ENCODE measurements around the gene ACAD10. TPM values are rescaled to one million over a fixed set of nuclear protein-coding genes. Genes with fewer than 3 reads are reported as not detected.

Gene ACAD10
- total RNA-seq, 1 donor from 2014 or later: 23.3 TPM

DNA sequence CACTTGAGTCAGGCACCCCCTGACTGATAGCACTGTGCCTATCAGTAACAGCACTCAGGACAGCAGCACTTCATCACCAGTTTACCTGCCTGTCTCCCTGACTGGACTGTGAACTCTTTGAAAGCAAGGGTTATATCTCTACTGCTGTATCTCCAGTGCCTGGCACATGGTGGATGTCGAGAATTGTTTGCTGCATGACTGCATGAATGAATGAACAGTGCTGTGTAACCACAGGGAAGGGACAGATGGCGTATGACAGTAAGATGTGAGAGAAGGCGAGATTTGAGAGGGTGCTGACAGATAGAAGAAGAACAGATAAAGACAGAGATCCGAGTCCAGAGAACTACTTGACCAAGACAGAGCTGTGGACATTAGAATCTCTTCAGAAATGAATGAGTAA lies 29.8 kb upstream of the ACAD10 start:
- Histone ChIP-seq H3K9me3 (no peaks in the 10 kb centered on the region), H3K27me3 (no peaks in the 10 kb centered on the region), H3K4me1 (no peaks in the 10 kb centered on the region), H3K4me3 (no peak overlapping the region), H3K27ac (no peak overlapping the region), H3K36me3 (peaks cover 100% of the 10 kb centered on the region)
- intact Hi-C loops (cut with DNase I): no loop called here
- ATAC-seq (no peak), DNase-seq (no peak)
- TF ChIP-seq CTCF (IDR thresholded peaks at IDR 0.05): no peak

DNA sequence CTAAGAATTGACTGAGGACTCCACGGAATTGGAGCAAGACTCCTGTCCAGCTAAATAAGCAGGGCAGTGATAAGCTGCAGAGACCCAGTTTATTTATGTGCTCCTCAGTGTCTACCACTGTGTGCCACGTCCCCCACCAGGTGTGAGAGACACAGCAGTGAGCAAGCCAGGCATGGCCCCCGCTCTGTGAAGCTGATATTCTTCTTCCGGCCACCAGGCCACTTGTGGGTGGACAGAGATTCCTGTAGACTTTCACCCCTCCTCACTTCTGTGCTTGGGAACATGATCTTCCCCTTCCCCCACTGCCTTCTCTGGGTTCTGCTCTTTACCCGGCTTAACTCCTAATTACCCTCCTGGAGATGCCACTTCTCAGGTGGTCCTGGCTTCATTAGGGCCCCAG lies 21.4 kb upstream of the ACAD10 start:
- ATAC-seq: no peak
- DNase-seq: no peak
- intact Hi-C loops (cut with DNase I): no loop called here
- H3K36me3 ChIP-seq: peaks cover 98% of the 10 kb centered on the region
- no peaks in the 10 kb centered on the region for H3K9me3 ChIP-seq
- H3K4me1 ChIP-seq: no peaks in the 10 kb centered on the region
- no peak overlapping the region for H3K27ac ChIP-seq
- no peak overlapping the region for H3K4me3 ChIP-seq
- TF ChIP-seq CTCF (IDR thresholded peaks at IDR 0.05): no peak
- no peaks in the 10 kb centered on the region for H3K27me3 ChIP-seq

DNA sequence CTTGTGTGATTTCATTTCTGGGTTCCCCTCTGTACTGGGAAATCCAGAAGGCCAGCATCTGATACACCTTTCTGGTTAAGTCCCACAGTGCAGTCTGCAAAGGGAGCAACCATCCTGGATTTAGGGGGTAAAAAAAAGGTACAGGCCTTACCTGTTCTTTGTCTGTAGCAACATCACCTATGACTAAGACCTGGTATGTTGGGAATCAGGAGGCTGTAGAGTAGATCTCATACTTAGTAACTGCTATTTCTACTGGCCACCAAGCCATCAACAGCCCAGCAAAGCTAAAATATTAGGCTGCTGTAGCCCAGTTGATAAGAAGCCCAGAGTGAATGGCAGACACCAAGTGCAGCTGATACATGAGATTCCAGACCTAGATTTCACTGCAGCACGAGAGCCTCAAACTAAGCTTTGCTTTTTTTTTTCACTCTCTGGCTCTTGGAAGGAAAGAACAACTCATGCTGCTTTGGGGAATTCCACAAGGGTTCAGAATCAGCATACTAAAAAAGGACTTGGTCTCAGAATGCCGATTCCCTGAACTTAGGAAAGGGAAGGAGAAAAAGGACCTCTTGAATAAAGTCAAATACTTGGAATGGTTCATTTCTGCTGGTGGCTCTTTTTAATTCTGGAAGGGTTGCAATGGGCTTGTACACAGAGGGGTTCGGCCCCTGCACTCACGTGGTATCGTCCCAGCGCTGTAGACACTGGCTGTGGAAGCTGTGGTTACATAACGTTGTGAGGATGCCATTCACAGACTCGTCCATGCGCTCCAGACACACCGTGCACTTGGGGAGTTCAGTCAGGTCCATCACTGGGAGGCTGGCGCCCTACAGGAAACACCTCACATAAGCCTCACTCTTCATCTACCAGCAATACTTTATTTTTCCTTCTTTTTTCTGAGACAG lies 20.6 kb upstream of the ACAD10 start:
- Histone ChIP-seq H3K4me1 (no peaks in the 10 kb centered on the region), H3K4me3 (no peak overlapping the region), H3K9me3 (no peaks in the 10 kb centered on the region), H3K27me3 (no peaks in the 10 kb centered on the region), H3K36me3 (peaks cover 98% of the 10 kb centered on the region), H3K27ac (no peak overlapping the region)
- ATAC-seq (no peak), DNase-seq (no peak)
- intact Hi-C loops (cut with DNase I): no loop called here
- no peak for TF ChIP-seq CTCF (IDR thresholded peaks at IDR 0.05)

DNA sequence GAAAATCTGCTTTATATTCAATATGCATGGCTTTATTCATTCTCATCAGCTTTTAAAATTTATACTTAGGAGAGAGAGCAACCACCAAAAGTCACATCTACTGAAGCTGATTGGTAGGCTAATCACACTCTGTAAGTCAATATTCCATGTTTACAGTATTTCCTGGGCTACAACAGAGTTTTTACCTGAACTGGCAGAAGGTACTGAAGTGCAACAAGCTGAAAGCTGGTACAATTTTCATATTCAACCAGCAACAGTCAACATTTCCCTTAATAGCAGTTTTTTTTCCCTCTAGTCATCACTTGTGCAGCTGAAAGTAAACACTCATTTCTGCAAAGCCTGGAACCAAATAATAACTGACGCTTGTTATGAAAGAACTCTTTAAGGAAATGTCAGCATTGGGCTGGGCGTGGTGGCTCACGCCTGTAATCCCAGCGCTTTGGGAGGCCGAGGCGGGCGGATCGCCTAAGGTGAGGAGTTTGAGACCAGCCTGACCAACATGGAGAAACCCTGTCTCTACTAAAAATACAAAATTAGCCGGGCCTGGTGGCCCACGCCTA lies 13.0 kb upstream of the ACAD10 start:
- Histone ChIP-seq H3K27me3 (no peaks in the 10 kb centered on the region), H3K27ac (no peak overlapping the region), H3K4me3 (no peak overlapping the region), H3K36me3 (peaks cover 90% of the 10 kb centered on the region), H3K4me1 (no peaks in the 10 kb centered on the region), H3K9me3 (no peaks in the 10 kb centered on the region)
- intact Hi-C loops (cut with DNase I): no loop called here
- no peak for TF ChIP-seq CTCF (IDR thresholded peaks at IDR 0.05)
- no peak for DNase-seq
- ATAC-seq: peak; percentile 40

DNA sequence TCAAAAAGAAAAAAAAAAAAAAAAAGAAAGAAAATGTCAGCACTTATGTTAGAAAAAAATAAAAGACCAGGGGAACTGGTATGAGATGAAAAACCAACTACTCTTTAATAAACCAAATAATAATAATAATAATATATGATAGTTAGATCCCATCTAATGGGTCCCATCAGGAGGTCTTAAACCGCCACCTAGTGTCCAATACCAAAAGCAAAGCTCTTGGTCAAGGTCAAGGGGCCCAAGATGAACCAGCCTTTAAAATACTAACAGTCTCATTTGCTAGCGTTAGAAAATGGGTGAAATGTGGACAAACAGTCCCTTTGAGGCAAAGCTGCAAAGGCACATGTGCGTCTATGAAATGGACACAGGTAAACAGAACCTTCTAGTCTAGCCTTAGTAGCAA lies 12.3 kb upstream of the ACAD10 start:
- DNase-seq (no peak), ATAC-seq (peak; percentile 47)
- peak; percentile 42 for TF ChIP-seq CTCF (IDR thresholded peaks at IDR 0.05)
- Histone ChIP-seq H3K27ac (no peak overlapping the region), H3K4me3 (no peak overlapping the region), H3K36me3 (peaks cover 90% of the 10 kb centered on the region), H3K27me3 (no peaks in the 10 kb centered on the region), H3K9me3 (no peaks in the 10 kb centered on the region), H3K4me1 (no peaks in the 10 kb centered on the region)
- intact Hi-C loops (cut with DNase I): no loop called here

Data from upper lobe of right lung (tissue), 1 donor.